A204.1 (cell line): ENCODE results near the gene HSH2D.
"Not testable (repeated sequence)": the region's sequence is repeated elsewhere in the genome, so short reads cannot be mapped to it uniquely, and the experiment has no call there.

ENCODE experiments used
- FAIRE-seq: peaks from 2 replicates; lab custom pipeline; 2012; peaks lifted over from hg19 to GRCh38; lab: Jason Lieb, UNC

HSH2D gene

GRCh38 chr19:16157601-16158000, 14.1 kb downstream of the HSH2D start:
- FAIRE-seq, result no peak

- FAIRE-seq, result no peak
These were observed 16.2 kb downstream of the HSH2D start for GRCh38 chr19:16159655-16160054.

GRCh38 chr19:16160445-16160942, 17.0 kb downstream of the HSH2D start:
- FAIRE-seq, result no peak

DNA sequence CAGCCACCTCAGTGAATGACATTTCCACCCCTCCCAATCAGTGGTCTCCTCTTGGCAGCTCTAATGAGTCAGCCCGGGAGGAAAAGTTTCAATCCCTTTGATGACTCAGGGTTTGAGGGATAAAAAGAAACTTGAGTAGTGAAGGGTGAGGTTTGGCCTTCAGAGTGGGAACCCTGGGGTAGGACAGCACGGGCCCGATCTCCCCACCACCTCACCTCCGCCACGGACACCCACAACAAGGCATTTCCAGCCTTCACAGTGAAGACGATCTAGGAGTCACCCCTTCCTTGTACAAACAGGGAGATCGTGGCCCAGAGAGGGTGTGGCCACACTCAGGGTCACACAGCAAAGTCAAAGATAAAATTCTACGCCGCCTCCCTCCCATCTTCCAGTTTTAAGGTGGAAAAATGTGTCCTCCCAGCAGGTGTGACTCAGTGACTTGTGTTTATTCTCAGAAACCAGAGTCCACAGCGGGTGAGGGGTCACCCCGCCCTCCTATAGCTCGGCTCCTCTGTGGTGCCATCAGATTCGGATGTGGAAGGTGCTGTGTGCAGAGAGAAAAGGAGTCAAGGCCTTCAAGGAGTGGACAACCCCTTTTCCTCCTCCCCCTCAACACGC, 17.6 kb downstream of the HSH2D start:
- no peak for FAIRE-seq

DNA sequence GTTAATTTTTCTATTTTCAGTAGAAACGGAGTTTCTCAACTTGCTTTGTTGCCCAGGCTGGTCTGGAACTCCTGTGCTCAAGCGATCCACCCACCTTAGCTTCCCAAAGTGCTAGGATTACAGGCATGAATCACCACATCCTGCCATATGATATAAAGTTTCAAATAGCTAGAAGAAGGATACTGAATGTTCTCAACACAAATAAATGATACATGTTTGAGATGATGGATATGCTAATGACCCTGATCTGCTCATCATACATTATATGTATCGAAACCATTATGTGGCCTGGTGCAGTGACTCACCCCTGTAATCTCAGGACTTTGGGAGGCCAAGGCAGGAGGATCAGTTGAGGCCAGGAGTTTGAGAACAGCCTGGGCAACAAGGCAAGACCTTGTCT, 18.4 kb downstream of the HSH2D start:
- FAIRE-seq, result no peak

- FAIRE-seq, result no peak
These were observed 20.9 kb downstream of the HSH2D start for GRCh38 chr19:16164222-16164890.

DNA sequence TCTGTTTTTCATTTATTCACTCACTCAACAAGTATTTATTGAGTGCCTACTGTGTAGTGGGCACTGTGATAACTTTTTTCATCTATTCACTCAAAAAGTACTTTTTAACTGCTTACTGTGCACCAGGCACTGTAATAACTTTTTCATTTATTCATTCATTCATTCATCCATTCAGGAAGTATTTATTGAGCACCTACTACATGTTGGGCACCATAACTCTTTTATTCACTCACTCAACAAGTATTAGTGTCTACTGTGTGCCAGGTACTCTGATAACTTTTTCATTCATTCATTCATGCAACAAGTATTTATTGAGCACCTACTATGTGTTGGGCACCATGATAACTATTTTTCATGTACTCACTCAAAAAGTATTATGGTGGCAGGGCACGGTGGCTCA, 22.9 kb downstream of the HSH2D start:
- FAIRE-seq, result no peak

GRCh38 chr19:16167055-16167454, 23.6 kb downstream of the HSH2D start:
- FAIRE-seq, result no peak

GRCh38 chr19:16168465-16169081, 25.1 kb downstream of the HSH2D start:
- FAIRE-seq, result no peak

DNA sequence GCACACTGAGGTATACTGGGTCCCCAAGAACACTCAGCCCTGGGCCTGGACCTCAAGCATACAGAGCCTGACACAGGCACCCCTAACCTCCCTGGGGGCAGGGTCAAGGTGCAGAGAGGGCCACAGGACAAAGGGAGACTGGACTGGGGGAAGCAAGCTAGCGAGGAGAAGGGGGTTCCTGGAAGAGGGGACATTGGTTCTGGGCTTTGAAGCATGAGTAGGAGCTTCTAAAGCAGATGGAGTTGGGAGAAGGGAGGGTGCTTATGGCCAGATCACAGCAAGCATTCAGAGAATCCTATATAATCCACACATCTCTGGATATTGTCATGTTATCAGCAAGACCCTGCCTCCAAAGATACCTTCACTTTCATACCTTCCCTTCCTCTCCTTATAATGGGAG, 26.6 kb downstream of the HSH2D start:
- no peak for FAIRE-seq

DNA sequence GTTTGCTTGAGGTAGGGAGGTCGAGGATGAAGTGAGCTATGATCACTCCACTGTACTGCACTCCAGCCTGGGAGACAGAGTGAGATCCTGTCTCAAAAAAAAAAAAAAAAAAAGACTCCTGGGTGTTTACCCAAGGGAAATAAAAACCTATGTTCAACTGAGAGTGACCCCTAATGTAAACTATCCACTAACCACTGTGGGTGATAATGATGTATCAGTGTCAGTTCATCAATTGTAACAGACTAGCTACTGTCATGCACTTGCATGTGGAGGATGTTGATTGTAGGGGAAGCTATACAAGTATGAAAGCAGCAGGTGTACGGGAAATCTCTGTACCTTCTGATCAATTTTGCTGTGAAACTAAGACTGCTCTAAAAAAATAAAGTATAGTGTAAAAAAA, 32.5 kb downstream of the HSH2D start:
- FAIRE-seq, result no peak

- FAIRE-seq, result not testable (repeated sequence)
These were observed 35.4 kb downstream of the HSH2D start for GRCh38 chr19:16178866-16179265.

DNA sequence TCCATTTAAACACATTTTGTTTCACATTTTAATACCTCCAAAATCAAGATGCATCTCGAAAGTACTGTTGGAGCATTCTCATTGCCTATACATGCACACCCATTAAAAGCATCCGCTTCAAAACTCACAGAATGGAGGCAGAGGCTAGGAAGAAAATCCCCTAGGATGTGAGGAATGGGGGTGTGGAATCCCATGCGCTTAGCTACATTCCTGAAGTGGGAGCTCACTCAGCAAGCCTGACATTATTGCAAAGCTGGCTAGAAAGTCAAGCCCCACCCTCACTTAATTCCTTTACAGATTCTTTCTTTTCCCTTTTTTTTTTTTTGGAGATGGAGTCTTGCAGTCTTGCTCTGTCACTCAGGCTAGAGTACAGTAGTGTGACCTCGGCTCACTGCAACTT, 37.1 kb downstream of the HSH2D start:
- no peak for FAIRE-seq

DNA sequence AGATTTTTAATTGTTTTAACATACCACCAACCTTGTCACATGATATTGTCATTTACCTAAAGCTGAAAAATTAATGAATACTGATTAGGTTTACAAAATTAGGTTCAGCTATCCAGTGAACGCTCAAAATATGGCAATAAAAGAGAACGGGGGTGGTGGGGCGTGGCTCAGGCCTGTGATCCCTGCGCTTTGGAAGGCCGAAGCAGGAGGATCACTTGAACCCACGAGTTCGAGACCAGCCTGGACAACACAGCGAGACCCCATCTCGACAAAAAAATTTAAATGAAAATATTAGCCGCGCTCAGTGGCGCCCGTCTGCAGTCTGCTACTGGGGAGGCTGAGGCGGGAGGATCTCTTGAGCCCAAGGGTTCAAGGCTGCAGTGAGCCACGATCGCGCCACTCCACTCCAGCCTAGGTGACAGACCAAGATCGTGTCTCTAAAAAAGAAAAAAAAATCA, 41.2 kb downstream of the HSH2D start:
- no peak for FAIRE-seq

DNA sequence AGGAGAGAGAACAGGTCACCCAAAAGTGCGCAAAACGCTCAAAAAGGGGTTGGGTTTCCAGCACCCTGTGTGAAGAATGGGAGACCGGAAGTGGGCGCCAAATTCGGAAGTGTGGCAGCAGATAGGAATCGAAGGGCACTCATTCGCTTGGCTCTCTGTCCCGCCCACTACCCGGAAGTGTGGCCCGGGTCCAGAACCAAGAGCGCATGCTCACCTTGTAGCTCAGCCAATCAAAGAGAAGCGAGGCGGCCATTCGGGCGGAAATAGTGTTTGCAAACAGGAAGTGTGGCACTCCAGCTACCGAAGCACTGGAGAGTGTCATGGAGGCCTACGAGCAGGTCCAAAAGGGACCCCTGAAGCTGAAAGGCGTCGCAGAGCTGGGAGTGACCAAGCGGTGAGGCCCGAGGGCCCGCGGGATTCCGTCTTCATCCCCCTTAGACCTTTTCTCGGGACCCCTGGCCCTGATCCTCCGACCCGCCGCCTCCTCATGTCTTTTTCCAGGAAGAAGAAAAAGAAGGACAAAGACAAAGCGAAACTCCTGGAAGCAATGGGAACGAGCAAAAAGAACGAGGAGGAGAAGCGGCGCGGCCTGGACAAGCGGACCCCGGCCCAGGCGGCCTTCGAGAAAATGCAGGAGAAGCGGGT, 41.8 kb downstream of the HSH2D start, which contains the start of gene FAM32A:
FAM32A (plus strand) TSS at position 288 of the 645 bp plus-strand sequence; CDS start at position 321, 33 bp downstream.
- peak; percentile 98 for FAIRE-seq

DNA sequence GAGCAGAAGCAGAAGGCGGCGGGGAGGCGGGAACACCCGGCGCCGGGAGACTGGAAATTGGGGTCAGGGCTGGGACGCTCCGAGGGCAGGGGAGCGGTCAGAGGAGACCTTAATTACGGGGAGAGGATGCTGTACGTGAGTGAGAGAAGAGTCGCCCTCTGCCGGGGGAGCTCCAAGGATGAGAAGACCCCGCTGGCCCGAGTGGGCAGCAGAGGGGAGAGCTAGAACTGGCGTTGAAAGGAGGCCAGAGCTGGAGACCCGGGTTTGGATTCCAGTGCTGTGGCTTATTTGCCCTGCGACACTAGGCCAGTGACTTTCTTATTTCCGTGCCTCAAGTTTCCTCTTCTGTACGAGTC, 42.3 kb downstream of the HSH2D start:
- FAIRE-seq, result no peak

GRCh38 chr19:16188521-16188920, 45.0 kb downstream of the HSH2D start:
- FAIRE-seq, result no peak

- no peak for FAIRE-seq
These were observed 46.7 kb downstream of the HSH2D start for GRCh38 chr19:16190198-16190597.

DNA sequence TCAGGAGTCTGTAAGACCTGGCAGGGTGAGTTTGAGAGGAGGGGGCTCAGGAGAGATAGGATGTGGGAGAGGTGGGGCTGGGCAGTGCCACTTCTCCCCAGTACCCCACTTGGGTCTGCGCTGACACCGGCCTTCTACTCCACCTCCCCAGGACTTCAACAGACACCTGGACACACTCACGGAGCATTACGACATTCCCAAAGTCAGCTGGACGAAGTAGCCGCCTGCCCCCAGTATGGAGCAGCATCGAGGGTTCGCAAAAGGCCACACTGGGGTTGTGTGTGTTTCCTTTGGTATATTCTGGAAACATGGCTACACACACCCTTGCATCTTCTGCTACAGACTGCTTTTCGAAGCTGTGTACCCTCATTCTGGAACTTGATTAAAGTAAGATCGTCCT, 47.3 kb downstream of the HSH2D start:
- no peak for FAIRE-seq

DNA sequence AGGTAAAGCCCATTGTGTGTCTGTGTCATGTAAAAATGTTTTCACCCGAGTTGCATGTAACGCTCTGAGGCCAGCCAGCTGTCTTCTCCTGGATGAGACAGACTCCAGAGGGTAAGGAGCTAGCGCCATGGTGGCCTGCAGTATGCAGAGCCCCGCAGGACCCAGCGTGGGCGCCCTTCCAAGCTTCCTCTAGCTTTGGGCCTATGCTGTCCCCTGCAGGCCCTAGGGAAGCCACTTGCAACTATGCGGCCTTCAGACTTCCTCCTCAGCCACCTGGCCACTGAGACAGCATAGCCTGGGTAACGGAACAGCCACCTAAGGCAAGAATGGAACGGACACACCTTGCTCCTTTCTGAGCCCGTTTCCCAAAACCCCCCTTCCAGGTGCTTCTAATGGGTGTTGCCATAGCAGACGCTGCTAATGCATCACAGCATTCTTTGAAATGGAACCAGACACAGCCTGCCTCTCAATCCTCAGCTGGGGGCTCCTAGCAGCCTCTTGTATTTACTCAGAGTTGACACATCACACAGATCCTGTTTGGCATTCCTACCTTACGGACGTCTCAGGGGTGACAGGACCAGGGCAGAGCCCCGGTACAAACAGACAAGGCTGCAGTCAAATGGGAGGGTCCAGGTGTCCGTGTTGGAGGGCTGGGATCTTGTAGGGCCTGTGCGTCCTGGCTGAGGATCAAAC, 47.9 kb downstream of the HSH2D start:
- no peak for FAIRE-seq

DNA sequence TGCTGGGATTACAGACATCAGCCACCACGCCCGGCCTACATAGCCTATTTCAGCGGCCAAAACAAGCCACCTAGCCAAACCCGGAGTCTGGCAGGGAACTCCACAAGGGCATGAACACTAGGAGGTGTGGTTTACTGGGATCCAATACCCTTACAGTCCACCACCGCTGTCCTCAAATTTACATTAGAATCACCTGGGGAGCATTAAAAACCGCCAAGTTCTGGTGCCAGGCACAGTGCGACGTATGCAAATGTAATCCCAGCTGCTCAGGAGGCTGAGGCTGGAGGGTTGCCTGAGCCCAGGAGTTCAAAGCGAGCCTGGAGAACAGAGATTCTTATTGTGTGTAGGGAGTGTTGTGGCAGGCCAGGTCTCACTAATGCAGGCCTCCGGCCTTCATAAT, 50.0 kb downstream of the HSH2D start:
- no peak for FAIRE-seq

DNA sequence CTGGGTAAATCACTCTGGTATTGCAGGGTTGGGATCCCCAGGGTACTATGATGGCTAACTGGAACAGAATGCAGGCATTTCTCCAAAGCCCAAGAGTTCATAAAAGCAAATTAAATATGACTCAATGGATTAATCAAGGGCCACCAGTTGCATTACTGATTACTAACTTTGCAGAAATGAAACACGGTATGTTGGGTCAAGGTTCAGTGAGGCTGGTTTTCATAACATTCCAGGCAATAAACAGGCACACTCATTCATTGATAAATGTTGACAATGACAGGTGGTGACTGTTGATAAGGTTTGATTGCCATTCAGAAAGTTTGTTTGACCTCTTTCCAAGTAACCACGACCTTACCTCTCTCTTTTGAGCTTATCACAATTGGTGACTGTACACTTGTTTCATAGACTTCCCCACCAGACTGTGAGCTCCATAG, 53.7 kb downstream of the HSH2D start:
- no peak for FAIRE-seq
